HAP-1 (cell line): Measurements from ENCODE around the gene SOS1.
A peak's percentile ranks its signal among the peaks of the same experiment; 100 is the strongest.
"Not testable (repeated sequence)": the region's sequence is repeated elsewhere in the genome, so short reads cannot be mapped to it uniquely, and the experiment has no call there.

Experiments used
- DNase-seq, 2 experiments: peaks; one replicate each; pipeline ENCODE4 v3.0.0-alpha.2; 2016 to 2020; ENCODE audit warnings: low spot score in 2 of 2
- H3K27me3 ChIP-seq: fragments of 250-450 bp; sonication (Bioruptor Pico); 2 replicates; pipeline ENCODE4 v1.5.1; 2020; ENCODE audit warnings: low read depth, mild to moderate bottlenecking, moderate library complexity
- H3K36me3 ChIP-seq: fragments of 250-450 bp; sonication (Bioruptor Pico); replicated peaks from 2 replicates; pipeline ENCODE4 v1.5.1; 2020; ENCODE audit warnings: mild to moderate bottlenecking
- H3K4me1 ChIP-seq: fragments of 250-450 bp; sonication (Bioruptor Pico); 2 replicates; pipeline ENCODE4 v1.5.1; 2020; ENCODE audit warnings: mild to moderate bottlenecking
- H3K4me3 ChIP-seq: fragments of 250-450 bp; sonication (Bioruptor Pico); 2 replicates; pipeline ENCODE4 v1.5.1; 2020; ENCODE audit warnings: mild to moderate bottlenecking, moderate library complexity
- H3K9me3 ChIP-seq: fragments of 250-450 bp; sonication (Bioruptor Pico); 2 replicates; pipeline ENCODE4 v1.5.1; 2020; ENCODE audit warnings: mild to moderate bottlenecking, moderate library complexity
- in situ Hi-C: fragments of 300-500 bp; cut with MboI; formaldehyde crosslinking; loops from 3 replicates; pipeline ENCODE4 v1.14.3; 2020; ENCODE audit warnings: low sequenced_read_pairs, inconsistent platforms, mixed read lengths

SOS1 gene

DNA sequence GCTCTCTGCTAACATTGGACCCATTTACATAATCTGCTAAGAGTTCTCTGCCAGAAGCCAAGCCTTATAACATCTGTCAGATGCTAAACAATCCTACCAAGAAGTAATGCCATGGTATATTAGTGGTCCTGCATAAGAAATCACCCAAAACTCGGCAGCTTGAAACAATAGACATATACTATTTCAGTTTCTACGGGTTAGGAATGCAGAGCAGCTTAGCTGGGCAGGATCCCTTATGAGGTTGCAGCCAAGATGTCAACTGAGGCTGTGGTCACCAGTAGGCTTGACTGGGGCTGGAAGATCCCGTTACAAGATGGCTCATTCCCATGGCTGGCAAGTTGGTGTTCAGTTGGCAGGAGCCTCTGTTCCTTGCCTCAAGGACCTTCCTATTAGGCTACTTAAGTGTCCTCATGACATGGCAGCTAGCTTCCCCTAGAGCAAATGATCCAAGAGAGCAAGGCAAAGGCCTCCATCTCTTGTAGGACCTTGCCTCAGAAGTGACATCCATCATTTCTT lies 25.1 kb upstream of the SOS1 start:
- in situ Hi-C loops, result no loop called here
- no peak overlapping the region for H3K4me3 ChIP-seq
- no peaks in the 10 kb centered on the region for H3K36me3 ChIP-seq
- H3K9me3 ChIP-seq, result no peaks in the 10 kb centered on the region
- H3K27me3 ChIP-seq, result no peaks in the 10 kb centered on the region
- DNase-seq, result no peak
- H3K4me1 ChIP-seq, result peaks cover 13% of the 10 kb centered on the region

DNA sequence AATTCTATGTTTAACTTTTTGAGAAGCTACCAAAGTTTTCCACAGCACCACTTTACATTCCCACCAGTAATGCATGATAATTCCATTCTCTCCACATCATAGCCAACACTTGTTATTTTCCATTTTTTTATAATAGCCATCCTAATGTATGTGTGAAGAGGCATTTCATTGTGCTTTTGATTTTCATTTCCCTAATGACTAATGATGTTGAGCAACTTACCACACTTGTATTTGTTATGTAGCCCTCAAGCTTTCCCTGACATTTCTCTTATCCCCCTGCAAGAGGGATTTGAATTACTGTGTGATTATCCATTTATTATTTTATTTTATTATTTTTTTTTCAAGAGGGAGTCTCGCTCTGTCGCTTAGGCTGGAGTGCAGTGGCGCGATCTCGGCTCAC lies 23.6 kb upstream of the SOS1 start:
- Histone ChIP-seq H3K36me3 (no peaks in the 10 kb centered on the region), H3K9me3 (no peaks in the 10 kb centered on the region), H3K4me1 (peaks cover 28% of the 10 kb centered on the region), H3K27me3 (no peaks in the 10 kb centered on the region), H3K4me3 (no peak overlapping the region)
- in situ Hi-C loops, result no loop called here
- DNase-seq, result no peak

DNA sequence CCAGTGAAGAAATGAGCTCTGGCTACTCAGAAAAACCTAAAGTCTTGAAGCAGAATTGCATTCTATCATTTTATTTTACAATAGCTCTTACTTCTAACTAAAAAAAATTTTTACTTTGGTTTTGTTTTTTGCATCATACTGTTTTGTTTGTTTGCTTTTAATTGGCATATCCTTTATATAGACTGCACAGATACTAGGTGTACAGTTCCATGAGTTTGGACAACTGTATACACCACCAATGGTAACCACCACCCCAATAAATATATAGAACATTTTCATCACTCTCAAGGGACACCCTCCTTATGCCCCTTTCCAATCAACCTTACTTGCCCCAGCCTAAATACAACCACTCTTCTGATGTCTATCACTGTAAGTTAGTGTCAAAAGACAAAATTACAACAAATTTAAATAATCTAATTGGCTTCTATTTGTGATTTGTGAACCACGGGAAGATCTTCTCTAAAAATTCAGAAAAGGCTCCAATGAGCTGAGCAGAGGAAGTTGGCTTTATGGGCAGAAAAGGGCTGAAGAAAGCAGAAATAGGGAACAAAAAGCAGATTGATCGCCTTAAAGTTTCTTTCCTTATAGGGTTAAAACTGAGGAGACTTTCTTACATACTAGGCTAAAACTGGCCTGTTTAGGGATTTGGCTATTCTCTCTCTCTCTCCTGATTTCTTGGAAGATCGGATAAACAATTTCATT lies 22.2 kb upstream of the SOS1 start:
- H3K4me1 ChIP-seq, result peaks cover 35% of the 10 kb centered on the region
- H3K36me3 ChIP-seq, result no peaks in the 10 kb centered on the region
- no peaks in the 10 kb centered on the region for H3K27me3 ChIP-seq
- in situ Hi-C loops, result no loop called here
- no peak for DNase-seq
- H3K4me3 ChIP-seq, result no peak overlapping the region
- H3K9me3 ChIP-seq, result no peaks in the 10 kb centered on the region

DNA sequence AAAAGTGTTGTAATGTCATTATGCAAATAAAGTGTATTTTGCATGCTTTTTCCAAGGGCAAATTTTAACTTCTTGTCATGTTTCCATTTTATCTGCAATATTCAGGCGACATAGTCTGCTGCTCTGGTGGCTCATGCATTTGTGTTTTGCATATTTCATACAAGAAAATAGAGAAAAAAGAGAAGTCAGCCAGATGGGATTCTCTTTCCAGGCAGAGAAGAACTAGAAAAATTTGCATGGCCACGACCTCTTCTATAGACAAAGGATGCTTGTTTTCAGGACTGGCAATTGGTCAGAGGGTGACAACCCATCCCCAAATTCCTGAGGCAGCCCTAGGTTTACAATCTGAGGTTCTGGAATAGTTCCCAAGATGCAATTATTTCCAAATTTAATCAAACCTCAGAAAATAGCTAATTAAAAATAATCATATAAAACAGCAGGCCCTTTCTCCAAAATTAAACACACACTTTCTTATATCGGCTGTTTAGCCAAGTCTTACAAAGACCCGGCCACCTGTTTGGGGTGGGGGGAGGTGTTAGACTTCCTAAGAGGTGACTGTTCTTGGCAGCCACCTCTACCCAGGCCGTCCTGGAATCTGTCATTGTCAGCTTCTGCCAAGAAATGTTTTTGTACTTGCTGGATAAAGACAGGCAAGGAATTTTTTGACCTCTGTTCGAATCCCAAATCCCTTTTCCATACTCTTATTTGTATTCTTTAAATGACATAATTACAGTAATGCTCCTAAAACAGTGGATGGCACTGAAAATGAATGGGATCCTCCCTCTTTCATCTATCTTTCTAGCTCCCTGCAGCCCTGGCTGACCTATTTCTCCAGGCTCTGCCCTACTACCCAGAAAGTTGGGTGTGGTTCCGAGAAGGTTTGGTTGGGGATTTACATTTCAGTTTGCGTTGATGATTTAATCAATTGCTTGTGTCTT lies 20.8 kb upstream of the SOS1 start:
- Histone ChIP-seq H3K9me3 (no peaks in the 10 kb centered on the region), H3K27me3 (no peaks in the 10 kb centered on the region), H3K4me3 (no peak overlapping the region), H3K4me1 (peaks cover 35% of the 10 kb centered on the region), H3K36me3 (no peaks in the 10 kb centered on the region)
- DNase-seq, result peak in 1 of 2 experiments; percentile 41
- in situ Hi-C loops, result no loop called here

DNA sequence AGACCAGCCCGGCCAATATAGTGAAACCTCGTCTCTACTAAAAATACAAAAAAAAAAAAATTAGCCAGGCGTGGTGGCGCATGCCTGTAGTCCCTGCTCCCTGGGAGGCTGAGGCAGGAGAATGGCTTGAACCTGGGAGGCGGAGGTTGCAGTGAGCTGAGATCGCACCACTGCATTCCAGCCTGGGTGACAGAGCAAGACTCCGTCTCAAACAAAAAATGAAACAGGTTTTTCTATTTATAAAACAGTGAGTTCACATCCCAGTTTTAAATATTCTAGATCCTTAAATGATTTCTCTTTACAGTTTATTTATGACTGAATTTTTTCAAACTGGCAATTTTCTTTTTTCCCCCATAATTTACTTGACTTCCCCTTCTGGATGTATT lies 20.1 kb upstream of the SOS1 start:
- H3K4me3 ChIP-seq, H3K9me3 ChIP-seq, DNase-seq, H3K27me3 ChIP-seq, H3K36me3 ChIP-seq, in situ Hi-C loops: not testable (repeated sequence)
- peaks cover 35% of the 10 kb centered on the region for H3K4me1 ChIP-seq

DNA sequence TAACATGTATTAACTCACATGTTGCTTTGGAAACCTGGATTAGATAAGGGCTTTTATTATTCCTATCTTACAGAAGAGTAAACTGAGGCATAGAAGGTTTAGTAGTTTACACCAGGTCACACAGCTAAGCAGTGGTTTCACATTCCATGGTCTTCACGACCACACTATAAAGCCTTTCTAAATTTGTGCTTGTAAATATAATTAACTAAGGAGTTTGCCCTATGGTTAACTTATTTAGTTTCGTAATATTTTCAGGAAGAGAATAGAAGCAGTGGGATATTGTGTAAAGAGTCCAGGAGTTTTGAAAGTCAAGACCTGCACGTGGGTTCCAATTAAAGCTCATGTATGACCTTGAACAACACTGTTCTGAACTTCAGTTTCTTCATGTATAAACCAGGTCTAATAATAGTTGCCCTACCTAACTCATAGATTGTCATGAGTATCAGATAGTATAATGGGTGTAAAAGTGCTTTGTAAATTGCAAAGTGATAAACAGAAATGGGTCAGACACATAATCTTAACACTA lies 19.5 kb upstream of the SOS1 start:
- no peak overlapping the region for H3K4me3 ChIP-seq
- H3K9me3 ChIP-seq, result no peaks in the 10 kb centered on the region
- DNase-seq, result no peak
- in situ Hi-C loops, result no loop called here
- H3K36me3 ChIP-seq, result no peaks in the 10 kb centered on the region
- H3K4me1 ChIP-seq, result peaks cover 35% of the 10 kb centered on the region
- H3K27me3 ChIP-seq, result no peaks in the 10 kb centered on the region

DNA sequence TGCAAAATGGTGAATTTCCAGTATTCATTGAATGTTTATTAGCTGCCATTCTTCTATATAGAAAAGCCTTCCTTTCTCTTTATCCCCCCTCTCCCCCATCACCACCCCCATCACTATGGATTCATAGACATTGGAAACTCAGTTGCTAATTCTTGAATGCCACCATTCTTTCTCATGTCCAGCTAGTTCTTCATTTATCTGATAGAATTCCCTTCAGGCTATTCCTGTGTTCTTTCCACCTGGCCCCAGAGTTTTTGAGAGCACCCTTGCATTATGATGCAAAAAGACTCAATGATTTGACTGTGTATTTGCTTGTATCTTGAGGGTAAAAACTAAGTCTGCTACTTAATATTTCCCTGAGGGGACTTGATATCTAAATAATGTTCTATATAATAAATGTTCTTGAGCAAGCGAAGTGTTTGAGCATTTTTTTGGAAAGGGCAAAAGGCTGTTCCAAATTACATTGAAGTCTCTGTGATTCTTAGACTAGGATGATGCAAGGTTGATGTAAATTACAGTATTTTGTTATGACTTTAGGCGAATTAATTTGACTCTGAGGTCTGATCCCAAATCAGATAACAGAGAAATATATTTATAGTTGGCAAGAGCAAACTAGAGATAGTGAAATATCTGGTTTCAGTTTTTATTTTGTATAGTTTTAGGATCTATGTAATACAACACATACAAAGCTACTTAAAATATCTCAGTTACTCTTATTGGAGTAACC lies 18.8 kb upstream of the SOS1 start:
- DNase-seq, result peak; percentile 62 to 95
- in situ Hi-C loops, result no loop called here
- no peaks in the 10 kb centered on the region for H3K27me3 ChIP-seq
- no peaks in the 10 kb centered on the region for H3K9me3 ChIP-seq
- no peaks in the 10 kb centered on the region for H3K36me3 ChIP-seq
- peaks cover 35% of the 10 kb centered on the region for H3K4me1 ChIP-seq
- no peak overlapping the region for H3K4me3 ChIP-seq

DNA sequence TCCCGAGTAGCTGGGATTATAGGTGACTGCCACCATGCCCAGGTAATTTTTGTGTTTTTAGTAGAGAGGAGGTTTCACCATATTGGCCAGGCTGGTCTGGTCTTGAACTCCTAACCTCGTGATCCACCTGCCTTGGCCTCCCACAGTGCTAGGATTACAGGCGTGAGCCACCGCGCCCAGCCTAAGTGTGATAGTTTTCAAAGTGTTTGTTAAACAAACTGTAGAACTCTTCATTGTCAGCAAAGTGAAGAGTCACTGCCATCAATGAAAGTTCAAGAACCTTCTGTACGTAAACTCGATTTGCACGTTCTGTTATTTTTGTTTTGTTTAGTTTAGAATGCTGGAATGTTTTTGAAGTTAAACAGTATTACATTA lies 18.0 kb upstream of the SOS1 start:
- peak in 1 of 2 experiments; percentile 16 for DNase-seq
- Histone ChIP-seq H3K27me3 (no peaks in the 10 kb centered on the region), H3K36me3 (no peaks in the 10 kb centered on the region), H3K4me3 (no peak overlapping the region), H3K4me1 (peaks cover 35% of the 10 kb centered on the region), H3K9me3 (no peaks in the 10 kb centered on the region)
- in situ Hi-C loops, result no loop called here

DNA sequence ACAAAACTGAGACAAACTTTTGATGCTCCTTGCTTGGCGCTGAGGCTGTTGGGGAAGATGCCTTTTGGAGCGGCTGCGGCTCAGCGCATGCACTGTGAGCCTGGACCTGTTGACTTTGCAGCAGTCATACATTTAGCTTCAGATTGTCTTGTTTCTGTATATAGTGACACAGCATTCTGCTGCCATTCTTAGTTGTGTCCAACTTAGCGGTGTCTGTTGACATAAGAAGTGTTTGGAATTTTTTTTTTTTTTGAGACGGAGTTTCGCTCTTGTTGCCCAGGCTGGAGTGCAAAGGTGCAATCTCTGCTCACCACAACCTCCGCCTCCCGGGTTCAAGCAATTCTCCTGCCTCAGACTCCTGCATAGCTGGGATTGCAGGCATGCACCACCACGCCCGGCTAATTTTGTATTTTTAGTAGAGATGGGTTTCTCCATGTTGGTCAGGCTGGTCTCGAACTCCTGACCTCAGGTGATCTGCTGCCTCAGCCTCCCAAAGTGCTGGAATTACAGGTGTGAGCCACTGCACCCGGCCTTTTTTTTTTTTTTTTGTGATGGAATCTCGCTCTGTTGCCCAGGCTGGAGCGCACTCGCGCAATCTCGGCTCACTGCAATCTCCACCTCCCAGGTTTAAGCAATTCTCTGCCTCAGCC lies 17.5 kb upstream of the SOS1 start:
- H3K27me3 ChIP-seq, H3K36me3 ChIP-seq, in situ Hi-C loops, H3K4me3 ChIP-seq, H3K9me3 ChIP-seq, DNase-seq: not testable (repeated sequence)
- peaks cover 35% of the 10 kb centered on the region for H3K4me1 ChIP-seq

DNA sequence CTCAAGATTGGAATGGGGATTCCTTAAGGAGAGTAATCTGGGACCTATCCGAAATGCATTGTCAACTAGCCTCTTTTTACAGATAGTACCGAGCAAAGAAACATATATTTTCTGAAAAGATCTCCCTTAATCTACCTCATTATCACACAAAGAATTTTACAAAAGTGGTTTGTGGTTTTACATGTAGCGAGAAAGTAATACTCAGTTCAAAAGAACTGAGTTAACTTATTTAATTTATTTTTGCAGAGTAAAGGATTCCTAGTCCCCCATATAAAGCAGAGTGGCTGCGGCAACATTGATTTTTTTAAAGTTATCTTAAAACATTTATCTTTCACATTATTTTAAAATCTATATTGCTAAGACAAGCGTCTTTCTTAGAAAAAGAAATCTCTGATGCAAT lies 15.9 kb upstream of the SOS1 start:
- Histone ChIP-seq H3K4me1 (peaks cover 30% of the 10 kb centered on the region), H3K4me3 (no peak overlapping the region), H3K36me3 (no peaks in the 10 kb centered on the region), H3K9me3 (no peaks in the 10 kb centered on the region), H3K27me3 (no peaks in the 10 kb centered on the region)
- in situ Hi-C loops, result no loop called here
- DNase-seq, result no peak

DNA sequence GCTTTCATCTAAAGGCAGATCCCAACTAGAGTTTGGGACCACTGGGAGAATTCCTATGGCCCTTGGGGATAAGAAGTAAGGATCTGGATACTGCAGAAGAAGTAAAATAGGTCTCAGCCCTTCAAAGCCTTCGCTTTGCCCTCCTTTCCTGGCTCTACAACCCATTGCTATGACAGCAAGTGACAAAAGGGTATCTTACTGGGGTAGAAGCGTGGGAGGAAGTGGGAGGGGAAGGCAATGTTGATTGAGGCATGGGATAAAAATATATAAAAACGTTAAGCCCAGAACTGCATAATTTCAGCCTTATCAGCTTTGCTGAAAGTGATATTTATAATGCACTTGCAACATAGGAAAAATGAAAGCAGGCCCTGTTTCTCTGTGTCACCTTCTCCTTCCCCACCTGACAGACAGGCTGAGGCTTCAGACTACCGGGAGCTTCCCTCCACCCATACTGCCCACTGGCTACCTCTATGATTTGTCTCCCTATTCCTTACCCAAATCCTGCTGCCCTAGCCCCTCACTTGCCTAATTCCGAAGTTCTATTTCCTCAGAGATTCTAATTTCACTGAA lies 14.9 kb upstream of the SOS1 start:
- Histone ChIP-seq H3K4me1 (peaks cover 20% of the 10 kb centered on the region), H3K36me3 (no peaks in the 10 kb centered on the region), H3K27me3 (no peaks in the 10 kb centered on the region), H3K9me3 (no peaks in the 10 kb centered on the region), H3K4me3 (no peak overlapping the region)
- DNase-seq, result no peak
- in situ Hi-C loops, result no loop called here

DNA sequence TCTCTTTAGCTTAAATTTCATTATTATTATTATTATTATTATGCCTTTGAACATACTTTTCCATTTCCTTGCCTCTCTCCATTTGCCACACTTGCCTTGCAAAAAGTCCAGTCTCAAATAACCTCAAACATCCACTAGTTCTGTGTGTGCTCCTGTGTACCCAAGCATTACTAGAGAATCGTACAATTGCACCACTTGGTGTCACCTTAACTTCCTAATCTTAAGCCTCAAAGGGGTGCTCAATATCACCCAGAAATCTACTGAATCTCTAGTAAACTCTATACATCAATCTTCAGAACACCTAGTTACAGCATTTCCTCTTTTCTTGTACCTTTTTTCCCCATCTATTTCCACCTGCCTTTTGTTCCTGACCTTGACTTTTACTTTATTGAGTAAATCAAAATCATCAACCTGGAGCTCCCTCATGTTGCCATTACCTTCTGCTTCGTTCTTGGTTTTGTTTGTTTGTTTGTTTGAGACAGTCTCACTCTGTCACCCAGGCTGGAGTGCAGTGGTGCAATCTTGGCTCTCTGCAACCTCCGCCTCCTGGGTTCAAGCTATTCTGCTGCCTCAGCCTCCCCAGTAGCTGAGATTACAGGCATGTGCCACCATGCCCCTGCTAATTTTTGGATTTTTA lies 12.5 kb upstream of the SOS1 start:
- Histone ChIP-seq H3K4me1 (no peaks in the 10 kb centered on the region), H3K36me3 (no peaks in the 10 kb centered on the region), H3K27me3 (no peaks in the 10 kb centered on the region), H3K4me3 (no peak overlapping the region), H3K9me3 (no peaks in the 10 kb centered on the region)
- no peak for DNase-seq
- in situ Hi-C loops, result no loop called here
